NOMO-1 (cell line): ENCODE measurements around the gene XAGE3.
"Not testable (repeated sequence)": the region's sequence is repeated elsewhere in the genome, so short reads cannot be mapped to it uniquely, and the experiment has no call there.

Experiments
- DNase-seq, 2 experiments: peaks; one replicate each; lab custom pipeline; 2025; ENCODE audit not compliant: unreplicated experiment in 2 of 2; lab: John Stamatoyannopoulos, UW

Gene XAGE3

GRCh38 chrX:52852110-52852860 is 15.6 kb downstream of the XAGE3 start:
- DNase-seq, result no peak

- DNase-seq, result not testable (repeated sequence)
These were observed 24.3 kb downstream of the XAGE3 start for GRCh38 chrX:52843619-52844018.

GRCh38 chrX:52839137-52839536 is 28.7 kb downstream of the XAGE3 start:
- DNase-seq, result no peak

- no peak for DNase-seq
These were observed 37.3 kb downstream of the XAGE3 start for GRCh38 chrX:52830551-52830950.

GRCh38 chrX:52824608-52825007 is 43.3 kb downstream of the XAGE3 start:
- no peak for DNase-seq

- no peak for DNase-seq
These were observed 46.7 kb downstream of the XAGE3 start for GRCh38 chrX:52821079-52821760.

- no peak for DNase-seq
These were observed 48.1 kb downstream of the XAGE3 start for GRCh38 chrX:52819788-52820187.
